ENCODE results near the gene CFAP99.
"Not testable (repeated sequence)": the region's sequence is repeated elsewhere in the genome, so short reads cannot be mapped to it uniquely, and the experiment has no call there.

The CFAP99 gene

DNA sequence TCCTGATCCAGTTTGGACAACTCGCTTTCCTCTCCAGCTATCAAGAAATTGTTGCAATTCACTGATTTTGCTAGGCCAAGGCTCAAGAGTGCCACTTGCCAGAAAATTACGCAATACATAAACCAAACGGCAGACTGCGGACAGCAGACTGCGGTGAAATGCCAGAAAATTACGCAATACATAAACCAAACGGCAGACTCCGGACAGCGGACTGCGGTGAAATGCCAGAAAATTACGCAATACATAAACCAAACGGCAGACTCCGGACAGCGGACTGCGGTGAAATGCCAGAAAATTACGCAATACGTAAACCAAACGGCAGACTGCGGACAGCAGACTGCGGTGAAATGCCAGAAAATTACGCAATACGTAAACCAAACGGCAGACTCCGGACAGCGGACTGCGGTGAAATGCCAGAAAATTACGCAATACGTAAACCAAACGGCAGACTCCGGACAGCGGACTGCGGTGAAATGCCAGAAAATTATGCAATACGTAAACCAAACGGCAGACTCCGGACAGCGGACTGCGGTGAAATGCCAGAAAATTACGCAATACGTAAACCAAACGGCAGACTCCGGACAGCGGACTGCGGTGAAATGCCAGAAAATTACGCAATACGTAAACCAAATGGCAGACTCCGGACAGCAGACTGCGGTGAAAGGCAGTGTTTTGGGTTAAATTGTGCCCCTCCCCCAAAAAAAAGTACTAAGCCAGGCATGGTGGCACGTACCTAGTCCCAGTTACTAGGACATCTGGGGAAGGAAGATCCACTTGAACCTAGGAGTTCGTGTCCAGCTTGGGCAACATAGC lies 11.4 kb downstream of the CFAP99 start:
- DNase-seq, result not testable (repeated sequence)

DNA sequence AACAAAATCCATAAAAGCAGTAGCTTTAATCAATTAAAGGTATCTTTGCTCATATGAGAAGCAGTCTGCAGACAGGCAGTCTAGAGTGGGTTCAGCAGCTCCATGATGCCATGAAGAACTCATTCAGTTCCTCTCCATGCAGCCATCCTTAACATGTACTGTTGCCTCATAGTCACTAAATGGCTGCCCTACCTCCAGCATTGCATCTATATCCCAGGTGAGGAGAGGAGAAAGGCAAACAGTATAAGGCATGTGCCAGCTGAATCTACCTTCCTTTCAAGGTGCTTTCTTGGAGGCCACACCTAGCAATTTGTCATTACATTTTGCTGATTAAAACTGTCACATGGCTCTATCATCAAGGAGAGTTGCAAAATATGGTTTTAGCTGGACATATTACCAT lies 13.2 kb downstream of the CFAP99 start:
- no peak for DNase-seq

DNA sequence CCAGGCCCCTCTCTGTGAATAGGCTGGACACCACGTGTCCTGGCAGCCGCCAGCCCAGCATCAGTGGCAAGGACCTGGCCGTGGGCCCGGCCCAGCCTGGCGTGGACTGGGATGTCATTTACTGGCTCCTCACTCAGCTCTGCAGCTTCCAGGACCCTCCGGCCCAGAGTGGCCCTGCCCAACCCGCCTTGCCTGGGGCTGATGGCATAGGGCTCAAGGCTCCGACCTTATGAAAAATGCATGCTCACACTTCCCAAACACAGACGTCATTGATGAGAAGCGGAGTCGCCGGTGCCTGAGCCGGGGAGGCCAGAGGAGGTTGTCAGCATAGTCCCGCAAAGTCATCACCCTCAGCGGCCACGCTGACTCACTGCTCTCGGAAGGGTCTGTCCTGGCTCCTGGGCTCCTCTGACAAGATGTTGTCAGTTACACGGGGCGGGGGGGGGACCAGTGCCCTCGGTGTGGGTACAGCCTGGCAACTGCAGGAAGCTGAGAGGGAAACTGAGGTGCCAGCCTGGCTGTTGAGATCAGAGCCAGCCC lies 14.3 kb downstream of the CFAP99 start:
- peak in 13 of 14 donors; percentile 24 to 98 (median 82) for DNase-seq

DNA sequence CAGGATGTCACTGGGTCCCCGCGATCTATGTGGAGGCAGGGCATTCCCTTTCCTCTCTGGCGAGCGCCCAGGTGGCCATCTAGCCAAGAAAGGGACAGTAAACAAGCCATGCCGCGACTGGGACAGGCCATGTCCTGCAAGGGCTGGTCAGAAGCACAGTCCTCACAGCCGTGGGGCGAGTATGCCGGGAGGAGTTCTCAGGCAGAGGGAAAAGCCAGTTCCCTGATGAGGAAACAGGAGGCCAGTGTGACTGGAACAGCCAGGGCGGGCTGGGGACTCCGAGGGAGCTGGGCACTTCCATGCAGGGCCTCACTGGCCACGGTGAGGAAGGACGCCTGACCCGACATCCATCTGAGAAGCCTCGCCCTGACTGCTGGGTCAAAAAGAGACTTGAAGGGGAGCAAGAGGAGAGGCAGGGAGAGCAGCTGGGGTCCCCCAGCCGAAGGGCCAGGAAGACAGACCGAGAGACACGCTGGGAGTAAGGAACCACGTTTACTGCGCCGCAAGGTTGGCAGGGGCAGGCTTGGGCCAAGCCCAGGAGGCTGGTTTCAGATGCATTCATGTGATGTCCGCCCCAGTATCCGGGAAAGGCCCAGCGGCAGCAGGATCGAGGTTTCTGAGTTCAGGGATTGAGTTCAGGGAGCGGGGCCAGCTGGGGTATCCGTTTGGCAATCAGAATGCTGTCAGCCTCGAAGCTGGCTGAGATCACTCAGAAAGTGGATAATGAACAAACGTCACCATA lies 15.0 kb downstream of the CFAP99 start:
- peak in 9 of 14 donors; percentile 37 to 87 (median 58) for DNase-seq

DNA sequence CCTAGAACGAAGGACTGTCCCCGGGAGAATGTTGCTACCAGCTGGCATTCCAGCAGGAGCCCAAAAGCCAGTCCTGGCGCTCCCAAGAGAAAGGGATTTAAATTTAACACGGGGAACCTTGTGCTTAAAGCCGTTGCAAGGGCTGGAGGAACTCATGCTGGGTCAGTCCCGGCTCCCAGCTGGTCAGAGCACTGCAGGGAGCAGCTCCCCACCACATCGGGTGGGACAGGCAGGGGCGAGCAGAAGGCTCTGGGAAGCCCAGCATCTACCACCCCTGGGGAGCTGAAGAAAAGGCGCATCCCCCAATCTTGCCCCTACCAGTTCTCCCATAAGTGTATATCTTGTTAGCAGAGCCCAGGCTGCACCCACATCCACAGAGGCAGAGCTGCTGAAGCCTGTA lies 15.7 kb downstream of the CFAP99 start:
- no peak for DNase-seq

DNA sequence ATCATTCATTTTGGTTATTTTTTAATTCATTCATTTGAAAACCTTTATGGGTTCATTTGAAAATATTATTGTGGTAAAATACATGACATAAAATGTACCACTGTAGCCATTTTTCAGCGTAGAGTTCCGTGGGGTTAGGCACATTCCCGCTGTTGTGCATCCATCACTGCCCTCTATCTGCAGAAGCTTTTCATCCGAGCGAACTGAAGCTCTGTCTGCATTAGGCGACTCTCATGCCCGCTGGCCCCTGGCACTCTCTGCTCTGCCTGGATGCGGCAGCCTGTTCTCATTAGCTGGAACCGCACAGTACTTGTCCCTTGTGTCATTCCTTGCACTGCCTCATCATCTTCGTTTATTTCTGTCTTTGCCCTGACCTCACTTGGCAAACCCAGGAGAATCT lies 17.5 kb downstream of the CFAP99 start:
- peak in 10 of 14 donors; percentile 25 to 81 (median 42) for DNase-seq

DNA sequence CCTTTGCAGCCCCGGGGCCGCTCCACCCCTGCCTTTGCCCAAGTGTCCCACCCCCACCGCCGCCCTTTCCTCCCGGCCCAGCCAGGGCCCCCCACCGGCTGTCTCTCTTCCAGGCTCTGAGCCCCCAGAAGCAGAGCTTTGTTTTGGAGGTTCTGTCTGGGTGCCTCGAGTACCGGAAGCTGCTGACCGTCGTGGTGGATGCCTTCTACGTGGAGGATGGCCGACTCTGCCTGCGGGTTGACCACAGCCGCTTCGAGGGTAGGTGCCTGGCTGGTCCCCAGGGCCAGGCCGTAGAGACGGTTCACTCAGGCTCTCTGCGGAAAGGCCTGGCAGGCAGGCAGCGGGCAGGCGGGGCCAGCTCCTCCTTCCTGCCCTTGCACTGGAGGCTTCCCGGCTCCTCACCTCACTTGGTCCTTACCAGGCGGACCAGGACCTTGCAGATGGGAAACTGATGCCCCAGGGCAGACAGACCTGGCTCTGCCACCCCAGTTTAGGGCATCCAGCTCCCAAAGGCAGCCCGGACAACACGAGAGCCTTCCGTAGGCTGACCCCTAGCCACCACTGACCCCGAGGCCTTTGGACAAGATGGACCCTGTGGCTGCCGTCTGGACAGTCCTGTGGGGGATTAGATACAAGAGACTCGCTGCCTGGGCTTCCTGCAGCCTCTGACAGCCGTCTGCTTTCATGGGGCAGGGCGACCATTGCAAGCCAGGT lies 18.2 kb downstream of the CFAP99 start:
- peak in 1 of 14 donors; percentile 69 for DNase-seq

DNA sequence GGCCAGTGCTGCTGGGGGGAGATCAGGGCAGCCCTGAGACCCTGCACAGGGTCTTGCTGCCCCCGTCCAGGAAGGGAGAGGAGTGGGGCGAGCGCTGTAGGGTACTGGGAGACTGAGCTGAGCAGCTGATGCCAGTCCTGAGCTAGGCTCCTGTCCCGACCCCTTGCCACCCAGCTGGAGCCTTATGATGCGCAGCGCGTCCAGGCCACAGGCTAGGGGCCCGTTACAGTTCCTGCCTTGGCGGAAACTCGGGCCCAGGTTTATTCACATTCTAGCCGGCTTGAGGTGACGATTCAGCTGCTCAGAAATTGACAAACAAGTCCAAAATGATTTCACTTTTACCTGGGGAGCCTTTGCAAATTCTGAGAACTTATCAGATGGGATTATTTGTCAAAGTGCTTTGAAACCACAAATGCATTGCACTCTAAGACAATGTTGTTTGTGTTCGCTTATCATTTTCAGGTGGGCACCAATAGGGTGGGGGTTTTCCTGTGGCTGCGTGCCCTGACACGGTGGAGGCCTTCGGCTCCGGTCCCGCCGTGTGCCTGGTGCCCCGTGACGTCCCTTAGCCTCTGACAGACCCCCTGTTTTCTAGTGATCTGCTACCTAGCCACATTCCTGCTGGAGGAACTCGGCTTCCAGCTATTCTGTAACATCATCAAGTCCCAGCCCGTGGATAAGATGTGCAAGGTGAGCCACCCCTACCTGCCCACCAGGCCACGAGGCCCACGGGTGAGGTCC lies 18.9 kb downstream of the CFAP99 start:
- no peak for DNase-seq

DNA sequence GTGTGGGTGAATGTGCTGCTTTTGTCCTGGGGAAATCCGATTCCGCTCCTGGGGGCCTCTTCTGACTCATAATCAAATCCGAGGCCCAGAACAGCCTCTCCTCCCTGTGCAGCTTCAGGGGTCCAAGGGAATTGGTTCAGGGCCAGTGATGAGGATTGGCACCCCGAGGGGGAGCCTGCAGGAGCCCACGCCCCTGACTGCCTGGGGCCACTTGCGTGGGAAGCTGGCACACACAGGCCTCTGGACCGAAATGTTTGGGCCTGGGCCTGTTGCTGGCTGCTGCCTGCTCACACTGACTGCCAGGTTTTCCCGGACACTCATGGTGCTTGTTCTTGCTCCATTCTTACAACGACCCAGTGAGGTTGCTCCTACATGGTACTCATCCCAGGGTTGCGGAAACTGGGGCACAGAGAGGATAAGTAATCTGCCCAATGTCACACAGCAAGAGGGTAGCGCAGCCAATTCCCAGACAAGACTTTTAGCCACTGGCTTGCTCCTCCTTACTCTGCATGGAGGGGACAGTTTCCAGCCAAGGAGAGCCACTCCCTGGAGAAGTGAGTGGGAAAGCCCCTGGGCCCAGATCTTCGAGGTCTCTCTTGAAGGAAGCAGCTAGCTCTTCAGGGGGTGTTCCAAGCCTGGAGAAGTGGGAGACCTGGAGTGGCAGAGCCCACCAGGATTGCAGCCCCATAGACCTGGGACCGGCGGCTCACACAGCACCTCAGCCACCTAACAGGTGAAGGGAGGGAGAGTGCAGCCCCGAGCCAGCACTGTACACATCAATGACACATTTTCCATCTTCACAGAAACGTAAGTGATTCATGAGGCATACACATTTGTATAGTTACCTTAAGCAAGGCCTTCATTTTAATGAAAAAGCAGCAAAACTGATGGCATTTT lies 20.3 kb downstream of the CFAP99 start:
- DNase-seq, result peak in 5 of 14 donors; percentile 22 to 82 (median 34)

DNA sequence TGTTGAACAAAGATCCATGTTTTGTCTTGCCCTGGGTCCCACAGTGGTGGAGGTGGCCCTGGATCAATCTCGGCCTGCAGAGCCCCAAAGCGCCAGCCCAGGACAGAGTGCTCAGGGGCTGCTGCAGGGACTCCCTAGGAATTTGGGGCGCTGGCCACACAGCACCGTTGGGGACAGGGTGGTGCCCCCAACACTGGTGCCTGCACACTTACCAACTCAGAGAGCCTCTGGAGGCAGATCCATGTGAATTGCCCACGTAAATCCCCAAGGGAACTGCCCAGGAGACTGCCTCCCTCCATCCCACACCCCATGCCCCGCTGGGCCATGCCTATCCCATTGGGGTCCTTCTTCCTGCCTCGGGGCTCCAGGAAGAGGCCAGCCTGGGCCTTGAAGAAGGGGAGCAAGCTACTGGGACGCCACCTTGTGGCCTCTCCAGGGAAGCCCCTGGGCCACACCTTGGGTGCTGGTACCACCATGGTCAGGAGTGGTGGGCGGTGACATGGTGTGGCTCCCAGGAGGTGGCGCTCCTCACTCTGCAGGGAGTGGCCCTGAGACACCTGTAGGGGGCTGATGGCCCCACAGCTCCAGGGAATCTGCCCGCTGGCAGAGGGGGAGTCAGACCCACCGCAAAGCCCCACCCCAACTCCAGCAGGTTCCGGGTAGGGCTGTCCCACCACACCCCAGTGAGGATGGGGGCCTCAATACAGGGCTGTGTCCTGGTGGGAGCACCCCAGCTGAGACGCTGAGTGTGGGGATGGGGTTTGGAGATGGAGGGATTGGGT lies 22.8 kb downstream of the CFAP99 start:
- DNase-seq, result peak in 1 of 14 donors; percentile 14

DNA sequence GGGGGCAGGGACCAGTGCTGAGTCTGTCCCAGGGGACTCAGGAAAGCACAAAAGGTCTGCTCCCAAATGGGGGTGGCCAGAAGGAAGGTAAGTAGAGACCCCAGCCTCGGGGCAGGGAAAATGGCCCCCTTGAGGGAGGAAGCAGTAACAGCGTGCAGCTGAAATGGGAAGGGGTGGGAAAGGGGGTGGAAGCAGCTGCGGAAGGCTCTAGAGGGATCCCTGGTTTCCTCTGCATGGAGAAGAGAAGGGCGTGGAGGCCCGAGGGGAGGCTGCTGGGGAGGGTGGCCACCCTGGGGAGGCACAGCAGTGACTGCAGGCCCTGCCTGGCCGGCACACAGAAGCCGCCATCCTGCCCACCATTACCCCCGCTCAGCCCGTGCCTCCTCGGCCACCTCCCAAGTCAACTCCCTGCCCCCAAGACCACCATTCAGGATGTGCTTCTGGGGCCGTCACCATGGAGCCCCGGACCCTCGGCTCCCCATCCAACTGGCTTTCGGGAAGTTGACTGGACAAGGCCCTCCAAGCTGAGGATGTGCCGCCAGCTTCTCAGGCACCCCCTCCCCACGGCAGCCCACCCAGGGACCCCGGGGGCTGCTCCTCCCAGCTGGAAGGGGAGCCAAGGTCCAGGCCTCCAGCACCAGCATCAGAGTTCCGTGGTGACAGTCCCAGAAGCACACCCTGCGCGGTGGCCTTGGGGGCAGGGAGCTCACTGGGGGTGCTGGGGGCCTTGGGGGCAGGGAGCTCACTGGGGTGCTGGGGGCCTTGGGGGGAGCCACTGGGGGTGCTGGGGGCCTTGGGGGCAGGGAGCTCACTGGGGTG lies 23.6 kb downstream of the CFAP99 start:
- DNase-seq, result no peak

DNA sequence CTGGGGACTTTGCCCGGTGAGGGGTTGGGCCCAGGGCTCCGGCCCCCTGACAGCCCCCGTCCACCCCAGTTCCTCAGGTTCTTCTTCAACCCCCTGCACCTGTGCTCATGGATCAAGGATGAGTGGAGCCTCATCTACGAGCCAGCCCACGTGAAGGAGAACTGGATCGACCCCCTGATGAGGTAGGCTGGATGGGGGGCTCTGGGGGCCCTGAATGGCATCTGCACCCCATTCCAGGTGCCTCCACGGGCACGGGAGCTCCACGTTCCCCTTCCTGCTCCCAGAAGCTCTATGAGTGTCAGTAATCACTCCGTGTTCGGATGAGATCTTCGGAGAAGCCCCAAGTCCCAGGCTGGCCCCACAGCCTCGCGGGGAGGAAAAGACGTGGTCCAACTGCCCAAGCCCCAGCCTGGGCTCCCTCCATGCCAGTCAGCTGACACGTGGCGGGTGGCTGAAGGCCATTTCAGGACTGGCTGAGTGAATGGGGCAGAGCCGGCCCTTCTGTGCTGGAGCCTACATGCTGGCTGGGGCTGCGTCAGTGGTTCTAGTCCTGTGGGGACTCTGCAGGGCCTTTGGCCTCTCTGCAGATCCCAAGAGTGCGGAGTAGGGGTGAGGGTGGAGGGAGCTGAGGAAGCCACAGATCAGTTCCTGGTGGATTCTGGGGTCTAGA lies 24.4 kb downstream of the CFAP99 start:
- no peak for DNase-seq

DNA sequence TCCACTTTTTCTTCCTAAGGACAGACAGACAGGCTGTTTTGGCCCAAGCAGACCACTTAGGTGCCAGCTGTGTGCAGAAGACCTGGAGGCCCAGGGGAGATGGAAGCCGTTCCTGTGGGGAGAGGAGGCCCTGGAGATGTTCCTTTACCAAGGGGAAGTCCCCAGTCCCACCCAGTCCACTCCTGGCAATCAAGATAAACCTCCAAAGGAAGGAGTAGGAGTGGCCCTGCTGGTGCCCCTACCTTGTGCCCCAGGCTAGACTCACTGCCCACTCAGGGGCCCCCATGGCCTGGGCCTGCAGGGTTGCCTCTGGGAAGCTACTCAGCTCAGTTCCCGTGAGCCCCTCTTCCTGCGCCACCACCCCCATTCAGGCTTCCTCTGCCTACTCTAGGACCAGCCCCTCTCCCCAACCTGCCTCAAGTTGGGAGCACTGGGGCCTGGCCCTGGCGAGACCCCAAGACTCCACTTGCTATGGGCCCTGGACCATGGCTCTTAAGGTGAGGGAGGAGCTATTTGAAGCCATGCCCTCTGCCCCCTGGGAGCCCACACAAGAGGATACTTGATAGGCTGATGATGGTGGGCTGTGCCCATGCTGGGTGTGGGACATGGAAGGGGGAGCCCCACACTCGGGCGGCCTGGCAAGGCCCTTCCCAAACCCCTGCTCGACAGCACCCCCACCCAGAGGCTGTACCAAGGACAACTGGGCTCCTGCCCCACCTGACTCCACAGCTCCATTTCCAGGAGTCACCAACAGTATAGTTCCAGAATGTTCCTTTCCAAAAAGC lies 25.4 kb downstream of the CFAP99 start:
- no peak for DNase-seq

DNA sequence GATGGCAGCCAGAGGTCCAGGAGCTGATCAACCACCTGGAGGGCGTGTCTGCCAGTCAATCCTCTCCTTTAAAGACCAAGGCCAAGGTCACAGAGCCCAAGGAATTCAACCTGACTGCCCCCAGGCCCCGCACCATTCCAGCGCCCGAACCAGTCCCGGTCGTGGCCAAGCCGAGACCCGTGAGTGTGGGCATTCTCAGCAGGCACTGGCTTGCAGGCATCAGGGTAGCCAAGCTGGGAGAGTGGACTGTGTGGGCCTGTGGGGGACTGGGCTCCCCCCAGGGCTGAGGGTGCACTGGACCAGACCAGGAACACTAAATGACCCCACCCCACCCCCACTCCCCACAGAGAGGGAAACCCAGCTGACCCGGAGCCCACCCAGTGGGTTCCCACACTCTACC lies 26.4 kb downstream of the CFAP99 start:
- no peak for DNase-seq

DNA sequence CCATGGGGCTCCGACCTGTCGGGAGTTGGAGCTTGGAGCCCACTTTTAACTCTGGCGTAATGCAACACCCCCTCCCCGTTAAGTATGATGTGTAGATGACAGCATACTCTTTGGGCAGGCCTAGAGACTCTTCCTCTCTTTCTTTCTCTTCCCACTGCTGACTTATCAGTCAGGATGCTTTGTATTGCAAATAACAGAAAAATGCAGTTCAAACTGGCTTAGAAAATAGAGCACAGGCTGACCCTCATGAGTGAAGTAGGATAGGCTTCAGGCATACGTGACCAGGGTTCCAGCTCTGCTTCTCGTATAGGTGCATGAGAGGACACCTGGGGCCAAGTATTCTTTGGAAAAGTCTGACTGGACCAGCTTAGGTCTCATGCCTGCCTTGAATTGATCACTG lies 26.8 kb downstream of the CFAP99 start:
- no peak for DNase-seq

DNA sequence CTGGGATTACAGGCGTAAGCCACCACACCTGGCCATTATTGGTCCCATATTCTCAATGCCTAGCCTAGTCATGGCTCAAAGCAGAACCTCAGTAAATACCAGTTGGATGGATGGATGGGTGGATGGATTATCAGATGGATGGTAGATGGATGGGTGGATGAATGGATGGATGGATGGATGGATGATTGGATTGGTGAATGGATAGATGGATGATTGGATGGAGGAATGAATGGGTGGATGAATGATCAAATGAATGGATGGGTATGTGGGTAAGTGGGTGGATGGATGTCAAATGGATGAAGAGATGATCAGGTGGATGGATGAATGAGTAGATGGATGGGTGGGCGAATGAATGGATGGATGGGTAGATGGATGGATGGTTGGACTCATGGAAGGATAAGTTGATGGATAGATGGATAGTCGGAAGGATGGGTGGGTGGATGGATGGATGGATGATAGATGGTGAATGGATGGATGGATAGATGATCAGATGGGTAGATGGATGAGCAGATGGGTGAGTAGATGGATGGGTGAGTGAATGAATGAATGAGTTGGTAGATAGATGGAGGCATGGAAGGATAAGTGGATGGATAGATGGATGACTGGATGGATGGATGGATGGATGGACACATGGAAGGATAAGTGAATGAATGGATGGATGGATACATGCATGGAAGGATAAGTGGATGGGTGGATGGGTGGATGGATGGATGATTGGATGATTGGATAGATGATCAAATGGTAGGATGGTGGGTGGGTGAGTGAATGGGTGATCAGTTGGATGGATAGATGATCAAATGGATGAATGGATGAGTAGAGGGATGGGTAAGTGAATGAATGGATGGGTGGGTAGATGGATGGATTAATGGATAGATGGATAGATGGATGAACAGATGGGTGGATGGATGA lies 28.2 kb downstream of the CFAP99 start:
- no peak for DNase-seq

DNA sequence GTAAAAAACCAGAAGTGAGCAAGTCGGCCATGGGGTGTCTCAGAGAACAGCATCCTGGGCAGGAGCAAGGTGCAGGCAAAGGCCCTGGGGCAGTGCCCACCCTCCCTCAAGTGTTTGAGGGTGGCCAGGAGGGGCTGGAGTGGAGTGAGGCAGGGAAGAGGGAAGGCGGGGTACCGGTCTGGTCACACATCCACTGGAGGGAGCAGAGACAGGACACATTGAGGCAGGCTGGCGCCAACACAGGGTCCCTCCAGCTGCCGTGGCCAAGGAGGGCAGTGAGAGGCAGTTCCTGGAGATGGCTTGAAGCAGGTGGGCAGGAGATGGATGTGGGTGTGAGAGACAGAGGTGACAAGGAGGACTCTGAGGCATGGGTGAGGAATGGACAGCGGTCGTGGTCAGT lies 29.8 kb downstream of the CFAP99 start:
- DNase-seq, result no peak
